RWPE2 (cell line): Measurements from ENCODE around the gene TECPR1.

Source experiments
- ATAC-seq: fragments of 200-7000 bp; cut with Tn5 transposase; 3 replicates; pipeline ENCODE4 v1.9.1; 2021; ENCODE audit warnings: low read depth
- DNase-seq: peaks from one replicate; pipeline ENCODE4 v3.0.0-alpha.2; 2020; ENCODE audit warnings: low spot score
- H3K27ac ChIP-seq: fragments of 450-650 bp; 2 replicates; pipeline ENCODE4 v1.5.1; 2017; ENCODE audit warnings: mild to moderate bottlenecking; ENCODE audit not compliant: poor library complexity, severe bottlenecking
- H3K27me3 ChIP-seq: fragments of 250-450 bp; sonication (Bioruptor Pico); 2 replicates; pipeline ENCODE4 v1.5.1; 2021; ENCODE audit warnings: mild to moderate bottlenecking, moderate library complexity; ENCODE audit not compliant: insufficient read depth, poor library complexity, severe bottlenecking
- H3K36me3 ChIP-seq: fragments of 250-450 bp; sonication (Bioruptor Pico); 2 replicates; pipeline ENCODE4 v1.5.1; 2020; ENCODE audit warnings: low read depth, mild to moderate bottlenecking, moderate library complexity
- H3K4me1 ChIP-seq: fragments of 250-450 bp; sonication (Bioruptor Pico); 2 replicates; pipeline ENCODE4 v1.5.1; 2021; ENCODE audit warnings: mild to moderate bottlenecking, moderate library complexity; ENCODE audit not compliant: insufficient read depth, poor library complexity, severe bottlenecking
- H3K4me3 ChIP-seq: fragments of 250-450 bp; sonication (Bioruptor Pico); 2 replicates; pipeline ENCODE4 v1.5.1; 2021; ENCODE audit warnings: mild to moderate bottlenecking, moderate library complexity; ENCODE audit not compliant: severe bottlenecking
- H3K9me3 ChIP-seq: fragments of 250-450 bp; sonication (Bioruptor Pico); 2 replicates; pipeline ENCODE4 v1.5.1; 2021; ENCODE audit warnings: mild to moderate bottlenecking, moderate library complexity; ENCODE audit not compliant: severe bottlenecking
- TF ChIP-seq, protein P1 (sequence below): fragments of 450-650 bp; IDR thresholded peaks from one replicate; pipeline ENCODE4 v1.5.1; 2017; ENCODE audit warnings: mild to moderate bottlenecking, moderate library complexity; ENCODE audit not compliant: poor library complexity, severe bottlenecking

The TECPR1 gene

DNA sequence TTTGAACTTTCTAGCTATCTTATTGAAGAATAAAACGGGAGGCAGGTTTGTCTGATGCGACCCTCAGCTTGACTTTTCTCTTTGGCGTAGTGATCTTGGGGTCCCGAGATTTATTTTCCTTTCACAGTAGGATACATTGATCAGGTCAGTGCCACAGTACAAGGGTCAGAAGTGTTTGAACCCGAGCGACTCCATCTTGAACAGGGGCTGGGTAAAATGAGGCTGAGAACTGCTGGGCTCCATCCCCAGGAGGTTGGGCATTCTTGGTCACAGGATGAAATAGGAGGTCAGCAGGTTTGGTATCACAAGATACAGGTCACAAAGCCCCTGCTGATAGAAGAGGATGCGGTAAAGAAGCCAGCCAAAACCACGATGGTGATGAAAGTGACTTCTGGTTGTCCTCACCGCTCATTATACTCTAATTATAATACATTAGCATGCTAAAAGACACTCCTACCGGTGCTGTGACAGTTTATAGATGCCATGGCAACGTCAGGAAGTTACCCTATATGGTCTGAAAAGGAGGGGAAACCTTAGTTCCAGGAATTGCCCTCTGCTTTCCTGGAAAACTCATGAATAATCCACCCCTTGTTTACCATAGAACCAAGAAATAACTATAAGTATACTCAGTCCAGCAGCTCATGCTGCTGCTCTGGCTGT is 3.0 kb upstream of the TECPR1 start:
- TF ChIP-seq, protein P1, sequence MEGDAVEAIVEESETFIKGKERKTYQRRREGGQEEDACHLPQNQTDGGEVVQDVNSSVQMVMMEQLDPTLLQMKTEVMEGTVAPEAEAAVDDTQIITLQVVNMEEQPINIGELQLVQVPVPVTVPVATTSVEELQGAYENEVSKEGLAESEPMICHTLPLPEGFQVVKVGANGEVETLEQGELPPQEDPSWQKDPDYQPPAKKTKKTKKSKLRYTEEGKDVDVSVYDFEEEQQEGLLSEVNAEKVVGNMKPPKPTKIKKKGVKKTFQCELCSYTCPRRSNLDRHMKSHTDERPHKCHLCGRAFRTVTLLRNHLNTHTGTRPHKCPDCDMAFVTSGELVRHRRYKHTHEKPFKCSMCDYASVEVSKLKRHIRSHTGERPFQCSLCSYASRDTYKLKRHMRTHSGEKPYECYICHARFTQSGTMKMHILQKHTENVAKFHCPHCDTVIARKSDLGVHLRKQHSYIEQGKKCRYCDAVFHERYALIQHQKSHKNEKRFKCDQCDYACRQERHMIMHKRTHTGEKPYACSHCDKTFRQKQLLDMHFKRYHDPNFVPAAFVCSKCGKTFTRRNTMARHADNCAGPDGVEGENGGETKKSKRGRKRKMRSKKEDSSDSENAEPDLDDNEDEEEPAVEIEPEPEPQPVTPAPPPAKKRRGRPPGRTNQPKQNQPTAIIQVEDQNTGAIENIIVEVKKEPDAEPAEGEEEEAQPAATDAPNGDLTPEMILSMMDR = no peak
- ATAC-seq (no peak), DNase-seq (no peak)
- no peak overlapping the region for H3K4me3 ChIP-seq
- no peaks in the 10 kb centered on the region for H3K27me3 ChIP-seq
- H3K36me3 ChIP-seq = peaks cover 3% of the 10 kb centered on the region; the same call in 1 of the 2 replicates
- no peak overlapping the region for H3K27ac ChIP-seq
- H3K9me3 ChIP-seq = no peaks in the 10 kb centered on the region
- H3K4me1 ChIP-seq = peaks cover 6% of the 10 kb centered on the region

DNA sequence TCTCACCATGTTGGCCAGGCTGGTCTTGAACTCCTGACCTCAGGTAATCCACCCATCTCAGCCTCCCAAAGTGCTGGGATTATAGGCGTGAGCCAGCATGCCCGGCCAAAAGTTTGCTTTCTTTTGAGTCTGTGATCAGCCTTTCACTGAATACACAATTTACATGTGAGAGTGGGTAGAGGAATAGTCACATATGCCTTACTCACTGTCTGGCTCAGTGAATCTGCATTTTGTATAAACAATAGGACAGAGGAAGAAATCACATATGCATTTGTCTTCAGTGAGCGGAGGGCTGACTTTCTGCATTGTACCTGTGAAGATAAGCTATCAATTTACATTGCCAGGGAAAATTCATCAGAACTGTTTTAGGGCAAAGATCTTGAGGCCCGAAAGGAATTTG is 2.5 kb upstream of the TECPR1 start:
- ATAC-seq (no peak), DNase-seq (no peak)
- TF ChIP-seq, protein P1 = no peak
- Histone ChIP-seq H3K36me3 (peaks cover 3% of the 10 kb centered on the region; the same call in 1 of the 2 replicates), H3K27me3 (no peaks in the 10 kb centered on the region), H3K27ac (no peak overlapping the region), H3K4me1 (peaks cover 6% of the 10 kb centered on the region), H3K4me3 (no peak overlapping the region), H3K9me3 (no peaks in the 10 kb centered on the region)

DNA sequence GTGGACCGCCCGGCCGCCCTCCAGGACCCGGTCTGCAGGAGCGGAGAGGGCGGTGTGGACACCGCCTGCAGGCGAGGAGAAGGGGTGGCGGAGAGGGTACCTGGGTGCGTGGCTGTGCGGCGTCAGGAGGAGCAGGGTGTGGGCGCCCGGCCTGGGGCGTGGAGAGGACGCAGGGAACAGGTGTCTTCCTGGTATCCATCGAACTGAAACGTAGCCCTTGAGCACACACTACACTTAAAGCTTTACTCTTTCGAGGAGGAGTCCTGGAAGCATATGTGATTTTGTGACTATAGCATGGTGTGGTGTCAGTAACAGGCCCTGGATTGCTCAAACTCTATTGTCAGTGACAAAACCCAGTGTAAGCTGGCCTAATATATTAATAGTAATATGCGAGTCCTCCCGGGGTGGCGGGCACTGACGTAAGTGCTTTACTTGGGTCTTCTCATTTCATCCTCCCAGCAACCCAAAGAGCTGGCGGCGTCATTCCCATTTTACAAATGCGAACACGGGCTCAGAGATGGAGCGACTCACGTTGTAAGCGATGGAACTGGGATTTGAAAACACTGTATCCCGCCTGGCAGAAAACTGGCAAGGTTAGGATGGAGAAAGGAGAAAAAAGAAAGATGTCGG is 508 bp upstream of the TECPR1 start:
- no peak for DNase-seq
- H3K4me3 ChIP-seq = peak overlapping the region; percentile 55
- ATAC-seq = peak; percentile 40
- no peaks in the 10 kb centered on the region for H3K9me3 ChIP-seq
- H3K27me3 ChIP-seq = no peaks in the 10 kb centered on the region
- TF ChIP-seq, protein P1 = no peak
- H3K4me1 ChIP-seq = peaks cover 6% of the 10 kb centered on the region
- peaks cover 3% of the 10 kb centered on the region; the same call in 1 of the 2 replicates for H3K36me3 ChIP-seq
- peak overlapping the region; percentile 26 for H3K27ac ChIP-seq

DNA sequence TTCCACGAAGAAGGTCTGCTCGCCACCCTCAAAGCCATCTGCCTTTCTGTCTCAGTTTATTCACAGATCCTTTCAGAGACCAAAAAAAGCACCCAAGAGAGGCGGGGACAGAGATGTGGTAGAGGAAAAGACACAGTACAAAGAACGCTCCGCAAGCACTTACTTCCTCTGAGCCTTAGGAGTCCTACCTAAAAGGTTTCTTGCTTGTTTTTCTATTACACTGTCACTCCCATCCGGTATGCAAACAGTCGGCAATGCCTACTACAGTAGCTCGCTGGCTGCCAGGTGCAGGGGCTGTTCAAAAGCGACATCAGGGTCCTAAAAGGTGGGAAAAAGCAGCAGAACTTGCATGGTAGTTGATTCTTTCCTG is 816 bp downstream of the TECPR1 start:
- peak; percentile 2; the same call in 2 of the 3 replicates for ATAC-seq

More for the DNA sequence above, 816 bp downstream of the TECPR1 start:
- H3K36me3 ChIP-seq = peaks cover 2% of the 10 kb centered on the region; the same call in 1 of the 2 replicates
- no peaks in the 10 kb centered on the region for H3K9me3 ChIP-seq
- TF ChIP-seq, protein P1 = no peak
- no peak for DNase-seq
- peaks cover 6% of the 10 kb centered on the region for H3K4me1 ChIP-seq
- H3K27me3 ChIP-seq = no peaks in the 10 kb centered on the region
- peak overlapping the region; percentile 55 for H3K4me3 ChIP-seq
- peak overlapping the region; percentile 26 for H3K27ac ChIP-seq
